Sigmoid colon (tissue), 7 donors: ENCODE measurements around the gene ZBTB5. TPM values are rescaled to one million over a fixed set of nuclear protein-coding genes. Genes with fewer than 3 reads are reported as not detected.

Source experiments
- DNase-seq: peaks from one replicate; pipeline ENCODE4 v3.0.0-alpha.2; 2019
- H3K27ac ChIP-seq, 4 donors: fragments of 200-600 bp; sonication (generic); one replicate each; pipeline ENCODE4 v1.5.1; 2016 to 2019; ENCODE audit warnings: mild to moderate bottlenecking in 1 of 4
- H3K27me3 ChIP-seq, 3 donors: fragments of 200-600 bp; sonication (generic); one replicate each; pipeline ENCODE4 v1.5.1; 2019; ENCODE audit warnings: mild to moderate bottlenecking in 1 of 3
- H3K36me3 ChIP-seq, 4 donors: fragments of 200-600 bp; sonication (generic); one replicate each; pipeline ENCODE4 v1.5.1; 2016 to 2019
- H3K4me1 ChIP-seq, 4 donors: fragments of 200-600 bp; sonication (generic); one replicate each; pipeline ENCODE4 v1.5.1; 2017 to 2019
- H3K4me3 ChIP-seq, 4 donors: fragments of 200-600 bp; sonication (generic); one replicate each; pipeline ENCODE4 v1.5.1; 2017 to 2019; ENCODE audit warnings: mild to moderate bottlenecking in 2 of 4, moderate library complexity in 1 of 4
- H3K9me3 ChIP-seq, 4 donors: fragments of 200-600 bp in 3 of 4; sonication (generic) in 3 of 4; one replicate each; pipeline versions ENCODE4 v1.5.1 to v1.6.1; 2013 to 2019
- EP300 ChIP-seq, 4 donors: sonication (generic); formaldehyde crosslinking; IDR thresholded peaks; one replicate each; pipeline ENCODE4 v1.6.1; 2017; ENCODE audit warnings: antibody characterized with exemption in 4 of 4
- POLR2A ChIP-seq, 2 donors: fragments of 450-650 bp; IDR thresholded peaks; one replicate each; pipeline ENCODE4 v1.6.1; 2016; ENCODE audit warnings: antibody characterized with exemption in 2 of 2, mild to moderate bottlenecking in 2 of 2, moderate library complexity in 2 of 2
- POLR2AphosphoS5 ChIP-seq, 4 donors: sonication (generic); formaldehyde crosslinking; IDR thresholded peaks; one replicate each; pipeline ENCODE4 v1.6.1; 2017; ENCODE audit warnings: antibody characterized with exemption in 4 of 4
- WGBS, 2 donors: extraction: QIAGEN DNeasy Blood & Tissue Kit; methylation state at CpG; one replicate each; pipeline ENCODE4 v1.1.7; 2013; 5-methylcytosine and 5-hydroxymethylcytosine counted together
- intact Hi-C: fragments of 100-400 bp; cut with DNase I; formaldehyde crosslinking; loops from one replicate; pipeline ENCODE4 v1.15.1; 2023
- polyA plus RNA-seq, 3 donors: library from polyadenylated mRNA; stranded (reverse); fragments of 200-250 nt; gene quantifications; one replicate each; pipeline ENCODE4 v1.2.3, GENCODE V29; 2013
- total RNA-seq, 4 donors: library from RNA; depleted of rRNA; stranded (reverse); fragments of >200 nt; gene quantifications; one replicate each; pipeline ENCODE4 v1.1.0, GENCODE V29; 2016
- TF ChIP-seq, protein P1 (sequence below), 4 experiments: fragments of 450-650 bp in 3 of 4; fragments of 200-600 bp in 1 of 4; IDR thresholded peaks; one replicate each; pipeline ENCODE4 v1.5.1; 2016 to 2019; ENCODE audit warnings: antibody characterized with exemption in 4 of 4, mild to moderate bottlenecking in 3 of 4, moderate library complexity in 2 of 4
- donor health status: healthy with polysubstance abuse.
- donor health status: Bipolar disorder and iron deficiency.
- donor health status: healthy.

ZBTB5 gene
- total and polyA plus RNA-seq, 7 donors: 3.6 to 11.1 (median 7.7) TPM

- intact Hi-C loops: no loop called here
- Histone ChIP-seq H3K4me1 (peaks cover 0 to 17% (median 14%) of the 10 kb centered on the region in 4 donors), H3K36me3 (peaks cover 13 to 88% (median 41%) of the 10 kb centered on the region in 4 donors), H3K27me3 (no peaks in the 10 kb centered on the region), H3K27ac (no peak overlapping the region), H3K9me3 (no peaks in the 10 kb centered on the region), H3K4me3 (no peak overlapping the region)
- no peak for DNase-seq
- WGBS, 2 donors: 95% methylated on average over 1 of the region's 1 CpG
- TF ChIP-seq POLR2A (IDR thresholded peaks at IDR 0.05): no peak
- TF ChIP-seq, protein P1, sequence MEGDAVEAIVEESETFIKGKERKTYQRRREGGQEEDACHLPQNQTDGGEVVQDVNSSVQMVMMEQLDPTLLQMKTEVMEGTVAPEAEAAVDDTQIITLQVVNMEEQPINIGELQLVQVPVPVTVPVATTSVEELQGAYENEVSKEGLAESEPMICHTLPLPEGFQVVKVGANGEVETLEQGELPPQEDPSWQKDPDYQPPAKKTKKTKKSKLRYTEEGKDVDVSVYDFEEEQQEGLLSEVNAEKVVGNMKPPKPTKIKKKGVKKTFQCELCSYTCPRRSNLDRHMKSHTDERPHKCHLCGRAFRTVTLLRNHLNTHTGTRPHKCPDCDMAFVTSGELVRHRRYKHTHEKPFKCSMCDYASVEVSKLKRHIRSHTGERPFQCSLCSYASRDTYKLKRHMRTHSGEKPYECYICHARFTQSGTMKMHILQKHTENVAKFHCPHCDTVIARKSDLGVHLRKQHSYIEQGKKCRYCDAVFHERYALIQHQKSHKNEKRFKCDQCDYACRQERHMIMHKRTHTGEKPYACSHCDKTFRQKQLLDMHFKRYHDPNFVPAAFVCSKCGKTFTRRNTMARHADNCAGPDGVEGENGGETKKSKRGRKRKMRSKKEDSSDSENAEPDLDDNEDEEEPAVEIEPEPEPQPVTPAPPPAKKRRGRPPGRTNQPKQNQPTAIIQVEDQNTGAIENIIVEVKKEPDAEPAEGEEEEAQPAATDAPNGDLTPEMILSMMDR (IDR thresholded peaks at IDR 0.05): no peak
- TF ChIP-seq EP300 (IDR thresholded peaks at IDR 0.05): no peak
- TF ChIP-seq POLR2AphosphoS5 (IDR thresholded peaks at IDR 0.05): no peak
Measured at GRCh38 chr9:37491939-37492338, 26.7 kb upstream of the ZBTB5 start.

- no peaks in the 10 kb centered on the region for H3K9me3 ChIP-seq
- 13 to 32% methylated on average over 7 of the region's 7 CpGs for WGBS, 2 donors
- TF ChIP-seq POLR2AphosphoS5 (IDR thresholded peaks at IDR 0.05): peak in 2 of 4 donors; percentile 52 to 68
- TF ChIP-seq, protein P1 (IDR thresholded peaks at IDR 0.05): no peak
- peaks cover 0 to 37% (median 10%) of the 10 kb centered on the region in 4 donors for H3K36me3 ChIP-seq
- intact Hi-C loops: loop anchor here (2.0 to 10.0 kb wide), 7 partner anchors 65 to 908 kb away; partner anchors contain the start of genes ALDH1B1, EXOSC3, FRMPD1 and GRHPR
- peak overlapping the region; percentile 53 to 79 (median 69) for H3K4me3 ChIP-seq
- peaks cover 0 to 33% (median 28%) of the 10 kb centered on the region in 4 donors for H3K4me1 ChIP-seq
- DNase-seq: peak; percentile 86
- H3K27ac ChIP-seq: peak overlapping the region; percentile 82 to 95 (median 91)
- H3K27me3 ChIP-seq: no peaks in the 10 kb centered on the region
Measured at GRCh38 chr9:37486616-37487548, 21.6 kb upstream of the ZBTB5 start.

GRCh38 chr9:37486256-37486615 lies 21.0 kb upstream of the ZBTB5 start:
- WGBS, 2 donors: 2% methylated on average over 7 of the region's 7 CpGs
- no peak for DNase-seq
- Histone ChIP-seq H3K27me3 (no peaks in the 10 kb centered on the region), H3K9me3 (no peaks in the 10 kb centered on the region), H3K36me3 (peaks cover 0 to 31% (median 10%) of the 10 kb centered on the region in 4 donors), H3K27ac (peak overlapping the region; percentile 82 to 95 (median 91)), H3K4me1 (peaks cover 0 to 33% (median 28%) of the 10 kb centered on the region in 4 donors), H3K4me3 (peak overlapping the region; percentile 53 to 79 (median 69))
- TF ChIP-seq, protein P1 (IDR thresholded peaks at IDR 0.05): no peak
- TF ChIP-seq EP300 (IDR thresholded peaks at IDR 0.05) (no peak), POLR2AphosphoS5 (IDR thresholded peaks at IDR 0.05) (no peak), POLR2A (IDR thresholded peaks at IDR 0.05) (no peak)
- intact Hi-C loops: loop anchor here (2.0 to 10.0 kb wide), 7 partner anchors 64 to 909 kb away; partner anchors contain the start of genes ALDH1B1, EXOSC3, FRMPD1 and GRHPR

DNA sequence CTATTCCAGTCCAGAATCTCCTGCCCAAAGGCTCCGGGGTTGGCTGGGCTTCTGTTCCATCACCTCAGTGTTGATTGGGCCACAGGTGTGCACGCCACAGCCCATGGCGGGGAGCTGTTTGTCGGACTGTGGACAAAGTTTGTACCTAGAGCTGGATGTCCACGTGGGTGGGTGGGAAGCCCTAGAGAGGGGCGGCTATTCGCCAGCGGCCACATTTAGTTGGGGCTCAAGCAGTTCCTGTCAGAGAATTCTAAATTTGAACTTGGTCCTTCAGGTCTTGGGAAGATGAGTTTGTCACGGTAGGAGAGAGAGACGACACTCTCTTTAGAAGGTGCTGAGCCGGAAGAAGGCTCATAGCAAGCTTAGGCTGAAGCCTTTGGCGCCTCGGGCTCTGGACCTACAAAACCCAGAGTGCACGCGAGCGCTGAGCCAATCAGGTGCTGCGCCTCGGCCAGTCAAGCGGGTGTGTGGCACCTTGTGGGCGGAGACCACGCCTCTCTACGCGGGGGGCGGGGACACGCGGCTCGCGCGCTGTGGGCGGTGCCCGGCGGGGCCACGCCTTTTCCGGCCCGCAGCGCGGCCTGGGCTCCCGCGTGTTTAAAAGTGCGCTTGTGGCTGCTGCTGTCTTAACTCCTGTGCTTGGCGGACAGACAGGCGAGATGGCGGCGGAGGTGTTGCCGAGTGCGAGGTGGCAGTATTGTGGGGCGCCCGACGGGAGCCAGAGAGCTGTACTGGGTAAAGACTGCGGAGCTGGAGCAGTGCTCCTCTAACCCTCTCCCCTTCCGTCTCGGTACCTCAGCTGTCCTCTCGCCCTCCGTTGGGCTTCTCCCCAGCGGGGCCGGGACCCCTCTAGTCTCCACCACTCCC lies 20.4 kb upstream of the ZBTB5 start, which contains the start of gene POLR1E:
Gene POLR1E (plus strand): TSS at position 560 of the 867 bp plus-strand sequence. CDS start 100 bp downstream, at position 660.
- DNase-seq: peak; percentile 97
- TF ChIP-seq POLR2AphosphoS5 (IDR thresholded peaks at IDR 0.05) (peak; percentile 85 to 94 (median 89)), POLR2A (IDR thresholded peaks at IDR 0.05) (peak; percentile 43 to 70)
- TF ChIP-seq, protein P1 (IDR thresholded peaks at IDR 0.05): no peak
- intact Hi-C loops: loop anchor here (2.0 to 10.0 kb wide), 7 partner anchors 63 to 909 kb away; partner anchors contain the start of genes ALDH1B1, EXOSC3, FRMPD1 and GRHPR
- 3% methylated on average over 56 of the region's 56 CpGs for WGBS, 2 donors
- Histone ChIP-seq H3K27ac (peak within 1 kb of the TSS; percentile 82 to 95 (median 91)), H3K4me3 (peak within 1 kb of the TSS; percentile 53 to 79 (median 69)), H3K27me3 (no peaks in the 10 kb centered on the region), H3K4me1 (peaks cover 0 to 33% (median 28%) of the 10 kb centered on the region in 4 donors), H3K36me3 (peaks cover 0 to 24% (median 7%) of the 10 kb centered on the region in 4 donors), H3K9me3 (no peaks in the 10 kb centered on the region)
